ENCODE measurements around the gene LIX1.
"Not testable (repeated sequence)": the region's sequence is repeated elsewhere in the genome, so short reads cannot be mapped to it uniquely, and the experiment has no call there.

Gene LIX1

DNA sequence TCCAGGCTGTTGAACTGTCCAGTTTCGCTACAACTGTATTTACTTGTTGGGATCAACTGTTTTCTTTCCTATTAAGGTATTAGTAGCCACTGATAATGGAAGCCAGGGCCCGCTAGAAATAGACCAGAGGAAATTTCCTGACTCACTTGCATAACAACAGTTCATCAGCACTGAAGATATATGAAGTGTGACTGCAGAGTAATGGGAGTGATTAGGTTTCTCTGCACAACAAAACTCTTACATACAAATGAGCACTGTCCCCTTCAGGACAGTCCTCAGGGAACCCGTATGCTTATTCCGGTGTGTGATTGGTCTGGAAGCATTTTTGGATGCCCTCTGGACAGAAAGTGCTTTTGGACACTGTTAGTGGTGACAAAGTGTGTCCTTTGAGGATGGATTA lies 55.3 kb downstream of the LIX1 start:
- no peak for TF ChIP-seq ZFX (IDR thresholded peaks at IDR 0.05; ENCODE audit: borderline replicate concordance)
- TF ChIP-seq, protein P1, sequence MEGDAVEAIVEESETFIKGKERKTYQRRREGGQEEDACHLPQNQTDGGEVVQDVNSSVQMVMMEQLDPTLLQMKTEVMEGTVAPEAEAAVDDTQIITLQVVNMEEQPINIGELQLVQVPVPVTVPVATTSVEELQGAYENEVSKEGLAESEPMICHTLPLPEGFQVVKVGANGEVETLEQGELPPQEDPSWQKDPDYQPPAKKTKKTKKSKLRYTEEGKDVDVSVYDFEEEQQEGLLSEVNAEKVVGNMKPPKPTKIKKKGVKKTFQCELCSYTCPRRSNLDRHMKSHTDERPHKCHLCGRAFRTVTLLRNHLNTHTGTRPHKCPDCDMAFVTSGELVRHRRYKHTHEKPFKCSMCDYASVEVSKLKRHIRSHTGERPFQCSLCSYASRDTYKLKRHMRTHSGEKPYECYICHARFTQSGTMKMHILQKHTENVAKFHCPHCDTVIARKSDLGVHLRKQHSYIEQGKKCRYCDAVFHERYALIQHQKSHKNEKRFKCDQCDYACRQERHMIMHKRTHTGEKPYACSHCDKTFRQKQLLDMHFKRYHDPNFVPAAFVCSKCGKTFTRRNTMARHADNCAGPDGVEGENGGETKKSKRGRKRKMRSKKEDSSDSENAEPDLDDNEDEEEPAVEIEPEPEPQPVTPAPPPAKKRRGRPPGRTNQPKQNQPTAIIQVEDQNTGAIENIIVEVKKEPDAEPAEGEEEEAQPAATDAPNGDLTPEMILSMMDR (IDR thresholded peaks at IDR 0.05), result no peak
- H3K27ac ChIP-seq, result no peak overlapping the region

DNA sequence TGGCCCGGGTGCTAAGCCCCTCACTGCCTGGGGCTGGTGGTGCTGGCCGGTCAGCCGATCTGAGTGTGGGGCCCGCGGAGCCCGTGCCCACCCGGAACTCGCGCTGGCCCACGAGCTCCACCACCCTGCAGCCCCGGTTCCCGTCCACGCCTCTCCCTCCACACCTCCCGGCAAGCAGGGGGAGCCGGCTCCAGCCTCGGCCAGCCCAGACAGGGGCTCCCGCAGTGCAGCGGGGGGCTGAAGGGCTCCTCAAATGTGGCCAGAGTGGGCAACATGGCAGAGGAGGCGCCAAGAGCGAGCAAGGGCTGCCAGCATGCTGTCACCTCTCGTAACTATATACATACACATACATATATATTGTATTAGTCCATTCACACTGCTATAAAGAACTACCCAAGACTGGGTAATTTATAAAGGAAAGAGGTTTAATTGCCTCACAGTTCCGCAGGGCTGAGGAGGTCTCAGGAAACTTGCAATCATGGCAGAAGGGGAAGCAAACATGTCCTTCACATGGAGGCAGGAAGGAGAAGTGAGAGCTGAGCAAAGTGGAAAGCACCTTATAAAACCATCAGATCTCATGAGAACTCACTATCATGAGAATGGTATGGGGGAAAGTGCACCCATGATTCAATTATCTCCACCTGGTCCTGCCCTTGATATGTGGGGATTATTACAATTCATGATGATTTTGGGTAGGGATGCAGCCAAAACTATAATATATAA lies 56.8 kb downstream of the LIX1 start:
- no peak overlapping the region for H3K27ac ChIP-seq
- TF ChIP-seq, protein P1 (IDR thresholded peaks at IDR 0.05), result no peak
- TF ChIP-seq ZFX (IDR thresholded peaks at IDR 0.05; ENCODE audit: borderline replicate concordance), result no peak

DNA sequence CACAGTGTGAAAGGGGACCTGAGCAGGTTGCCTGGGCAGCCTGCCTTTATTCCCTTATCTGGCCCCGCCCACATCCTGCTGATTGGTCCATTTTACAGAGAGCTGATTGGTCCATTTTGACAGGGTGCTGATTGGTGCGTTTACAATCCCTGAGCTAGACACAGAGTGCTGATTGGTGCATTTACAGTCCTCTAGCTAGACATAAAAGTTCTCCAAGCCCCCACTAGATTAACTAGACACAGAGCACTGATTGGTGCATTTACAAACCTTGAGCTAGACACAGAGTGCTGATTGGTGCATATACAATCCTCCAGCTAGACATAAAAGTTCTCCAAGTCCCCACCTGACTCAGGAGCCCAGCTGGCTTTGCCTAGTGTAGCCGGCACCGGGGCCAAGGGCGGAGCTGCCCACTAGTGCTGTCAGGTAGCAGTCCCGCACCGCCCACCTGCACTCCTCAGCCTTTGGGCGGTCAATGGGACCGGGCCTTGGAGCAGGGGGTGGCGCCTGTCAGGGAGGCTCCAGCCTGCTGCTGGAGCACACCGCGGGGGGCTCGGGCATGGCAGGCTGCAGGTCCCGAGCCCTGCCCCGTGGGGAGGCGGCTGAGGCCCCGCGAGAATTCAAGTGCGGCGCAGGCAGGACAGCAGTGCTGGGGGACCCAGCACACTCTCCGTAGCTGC lies 57.5 kb downstream of the LIX1 start:
- not testable (repeated sequence) for H3K27ac ChIP-seq

DNA sequence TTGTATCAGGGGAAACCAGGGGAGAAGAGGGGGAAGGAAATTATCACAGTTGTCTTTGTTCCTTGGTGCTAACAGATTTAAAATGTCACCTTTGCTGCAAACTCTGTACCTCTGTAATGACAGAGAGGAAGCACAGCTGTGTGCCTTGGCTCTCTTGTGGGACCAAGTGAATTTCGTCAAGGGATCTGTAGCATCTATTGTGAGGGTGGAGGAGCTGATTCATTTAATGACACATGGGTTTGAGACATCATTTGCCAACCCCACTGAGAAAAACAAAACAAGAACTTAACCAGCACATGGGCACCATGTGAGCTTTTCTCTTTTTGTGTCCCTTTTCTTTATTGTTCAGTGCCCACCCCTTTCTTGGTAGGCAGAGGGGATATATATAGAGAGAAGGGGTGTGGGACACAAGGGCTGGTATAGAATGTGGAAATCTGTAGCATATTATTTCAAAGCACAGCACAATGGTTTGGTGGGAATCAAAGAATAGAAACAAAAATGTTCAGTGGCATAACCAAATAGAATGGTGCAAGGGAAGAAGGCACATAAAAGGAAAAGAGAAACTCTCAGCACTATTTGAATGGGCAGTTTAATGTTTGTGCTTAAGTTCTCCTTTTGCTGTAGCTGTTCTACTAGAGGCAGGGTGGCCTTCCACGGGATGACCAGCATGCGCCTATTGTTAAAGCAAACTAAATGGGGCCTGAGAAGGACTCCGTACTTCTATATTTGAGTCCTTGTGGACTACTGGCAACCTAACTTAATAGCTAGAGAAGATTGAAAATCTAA lies 63.3 kb downstream of the LIX1 start:
- H3K27ac ChIP-seq, result no peak overlapping the region
- no peak for TF ChIP-seq ZFX (IDR thresholded peaks at IDR 0.05; ENCODE audit: borderline replicate concordance)
- TF ChIP-seq, protein P1 (IDR thresholded peaks at IDR 0.05), result no peak

DNA sequence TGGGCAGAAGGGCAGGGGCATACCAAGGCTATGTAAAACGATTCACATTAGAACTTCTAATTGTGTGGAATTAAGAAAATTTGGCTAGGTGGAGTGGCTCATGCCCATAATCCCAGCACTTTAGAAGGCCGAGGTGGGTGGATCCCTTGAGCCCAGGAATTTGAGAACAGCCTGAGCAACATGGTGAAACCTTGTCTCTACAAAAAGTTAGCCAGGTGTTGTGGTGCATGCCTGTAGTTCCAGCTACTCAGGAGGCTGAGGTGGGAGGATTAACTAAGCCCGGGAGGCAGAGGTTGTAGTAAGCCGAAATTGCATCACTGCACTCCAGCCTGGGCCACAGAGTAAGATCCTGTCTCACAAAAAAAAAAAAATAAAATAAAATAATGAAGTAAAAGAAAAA lies 65.2 kb downstream of the LIX1 start:
- H3K27ac ChIP-seq, result no peak overlapping the region
- TF ChIP-seq, protein P1 (IDR thresholded peaks at IDR 0.05), result no peak
- TF ChIP-seq ZFX (IDR thresholded peaks at IDR 0.05; ENCODE audit: borderline replicate concordance), result no peak

DNA sequence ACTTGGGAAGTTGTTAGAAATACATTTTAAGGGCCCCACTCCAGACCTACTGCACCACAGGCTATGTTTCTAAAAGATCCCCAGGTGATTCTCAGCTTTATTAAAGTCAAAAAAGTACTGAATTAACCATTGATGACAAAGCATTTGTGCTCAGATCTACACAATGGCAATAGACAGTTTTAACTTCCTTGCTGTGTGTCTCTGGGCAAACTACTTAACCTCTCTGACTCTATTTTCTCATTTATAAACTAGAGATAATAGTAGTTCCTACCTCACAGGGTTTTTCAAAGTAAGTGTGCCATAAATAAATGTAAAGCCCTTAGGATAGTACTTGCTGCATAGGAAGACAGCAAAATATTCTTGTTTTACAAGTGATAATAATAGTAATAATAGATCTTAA lies 66.3 kb downstream of the LIX1 start:
- no peak overlapping the region for H3K27ac ChIP-seq
- TF ChIP-seq, protein P1 (IDR thresholded peaks at IDR 0.05), result no peak
- no peak for TF ChIP-seq ZFX (IDR thresholded peaks at IDR 0.05; ENCODE audit: borderline replicate concordance)

DNA sequence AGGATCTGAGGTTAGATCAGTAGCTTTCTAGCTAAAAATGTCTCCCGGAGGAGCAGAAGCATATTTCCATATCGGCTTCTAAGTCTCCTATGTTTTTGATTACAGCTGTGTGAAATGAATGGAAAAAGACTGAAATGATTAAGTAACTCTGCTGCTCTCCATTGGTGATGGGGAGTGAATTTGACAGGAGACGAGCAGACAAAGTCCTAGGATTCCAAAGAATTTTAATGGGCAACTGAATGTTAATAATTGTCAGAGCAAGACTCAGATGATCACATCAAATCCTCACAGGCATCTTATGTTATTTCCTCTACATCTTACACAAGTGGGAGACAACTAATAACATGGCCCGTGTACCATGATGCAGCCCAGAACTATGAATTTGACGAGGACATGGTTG lies 66.8 kb downstream of the LIX1 start:
- TF ChIP-seq ZFX (IDR thresholded peaks at IDR 0.05; ENCODE audit: borderline replicate concordance), result no peak
- TF ChIP-seq, protein P1 (IDR thresholded peaks at IDR 0.05), result no peak
- H3K27ac ChIP-seq, result no peak overlapping the region
